Activated CD4-positive, alpha-beta T cell treated with anti-CD3 and anti-CD28 coated beads, Interleukin-2, amount 50 U/mL, for 1 hour (primary cell): Measurements from ENCODE around the gene BTBD7.

Experiments
- DNase-seq: peaks from one replicate; pipeline ENCODE4 v3.0.0-alpha.2; 2020

BTBD7 gene

DNA sequence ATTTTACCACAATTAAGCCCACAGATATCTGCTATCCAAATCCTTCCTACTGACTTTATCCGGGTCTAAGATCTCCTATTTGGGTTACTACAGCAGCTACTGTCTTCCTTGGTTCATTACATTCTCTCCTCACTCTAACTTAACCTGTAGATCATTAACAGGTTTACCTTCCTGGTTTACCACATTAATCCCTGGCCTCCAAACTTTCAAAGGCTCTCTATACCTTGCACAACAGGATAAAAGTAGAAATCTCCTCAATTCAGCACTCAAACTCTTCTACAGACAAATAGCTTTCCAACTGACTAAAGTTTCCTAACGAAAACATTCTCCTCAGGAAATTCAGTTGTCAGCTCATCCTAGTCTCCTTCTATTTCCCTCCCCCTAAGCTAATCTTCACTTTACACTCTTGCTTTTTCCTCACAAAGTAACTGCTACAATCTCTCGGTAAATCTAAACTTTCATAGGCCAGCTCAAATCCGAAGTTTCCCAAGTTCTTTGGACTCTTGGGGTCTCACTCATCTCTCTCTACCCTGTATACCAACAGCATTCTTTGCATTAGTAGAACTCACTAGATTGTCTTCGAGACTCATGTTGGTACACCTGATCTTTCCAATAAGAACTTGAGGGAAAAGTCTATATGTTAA lies 2.7 kb downstream of the BTBD7 start:
- no peak for DNase-seq

GRCh38 chr14:93328546-93328945 lies 4.3 kb downstream of the BTBD7 start:
- no peak for DNase-seq

GRCh38 chr14:93326196-93326595 lies 6.6 kb downstream of the BTBD7 start:
- DNase-seq: no peak

DNA sequence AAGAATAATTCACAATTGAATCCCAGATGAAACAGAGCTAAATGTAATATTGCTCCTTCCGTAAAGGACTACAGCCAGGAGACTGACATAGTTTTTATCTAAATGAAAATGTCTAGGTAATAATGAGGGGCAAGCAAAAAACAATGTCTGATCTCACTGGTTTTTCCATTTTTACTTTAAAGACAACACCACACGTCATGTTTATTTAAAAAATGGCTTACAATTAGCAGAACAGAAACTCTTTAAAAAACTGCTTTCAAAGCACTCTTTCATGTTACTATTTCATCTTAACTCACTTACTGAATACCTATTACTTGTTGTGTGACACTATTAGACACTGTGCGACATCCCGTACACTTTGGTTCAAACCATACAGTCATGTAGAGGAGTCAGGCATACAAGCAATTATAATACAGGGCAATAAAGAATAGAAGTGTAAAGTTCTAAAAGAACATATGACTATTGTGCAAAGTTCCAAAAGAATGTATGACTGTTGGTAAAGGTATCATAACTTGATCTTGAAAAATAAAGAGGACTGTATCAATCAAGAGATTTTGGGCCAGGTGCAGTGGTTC lies 9.1 kb downstream of the BTBD7 start:
- DNase-seq: no peak

- DNase-seq: no peak
Observed at GRCh38 chr14:93322929-93323599, 9.8 kb downstream of the BTBD7 start.

GRCh38 chr14:93320489-93320888 lies 12.3 kb downstream of the BTBD7 start:
- no peak for DNase-seq

DNA sequence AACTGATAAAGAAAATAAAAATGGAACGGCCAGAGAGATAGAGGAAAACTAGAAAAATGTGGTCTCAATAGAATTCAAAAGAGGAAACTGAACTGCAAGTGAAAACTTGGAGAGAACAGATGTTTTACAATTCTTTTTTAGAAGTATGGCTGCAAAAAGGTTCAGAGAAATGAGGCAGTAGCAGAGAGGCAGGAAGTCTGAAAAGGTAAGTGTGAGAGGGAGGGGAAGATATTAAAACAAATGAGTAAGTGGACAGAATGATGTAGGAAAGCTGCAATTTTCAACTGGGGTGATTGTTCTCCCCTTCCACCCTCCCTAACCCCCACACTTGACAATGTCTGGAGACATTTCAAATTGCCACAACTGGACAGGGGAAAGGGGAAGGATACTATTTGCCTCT lies 12.9 kb downstream of the BTBD7 start:
- DNase-seq: no peak

GRCh38 chr14:93319494-93319893 lies 13.3 kb downstream of the BTBD7 start:
- DNase-seq: no peak

GRCh38 chr14:93318927-93319326 lies 13.9 kb downstream of the BTBD7 start:
- no peak for DNase-seq

- DNase-seq: no peak
Observed at GRCh38 chr14:93317875-93318807, 14.7 kb downstream of the BTBD7 start.

GRCh38 chr14:93317210-93317874 lies 15.5 kb downstream of the BTBD7 start:
- no peak for DNase-seq

DNA sequence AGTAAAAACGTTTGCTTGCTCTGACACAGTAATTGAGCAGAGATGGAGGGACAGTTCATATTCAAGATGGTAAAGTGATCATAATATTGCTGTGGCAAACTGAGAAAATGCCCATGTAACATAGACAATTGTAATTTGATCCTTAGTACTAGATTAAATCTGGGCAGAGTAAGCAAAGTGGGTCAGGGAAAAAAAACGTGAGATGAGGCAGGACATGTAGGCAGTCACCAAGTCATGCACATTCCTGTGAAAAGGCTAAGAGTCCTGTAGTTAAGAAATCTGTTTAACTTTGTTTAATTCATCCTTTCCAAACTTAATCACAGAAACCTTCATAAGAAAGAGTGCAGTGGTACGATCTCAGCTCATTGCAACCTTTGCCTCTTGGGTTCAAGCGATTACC lies 16.1 kb downstream of the BTBD7 start:
- no peak for DNase-seq

- no peak for DNase-seq
Observed at GRCh38 chr14:93315575-93315974, 17.3 kb downstream of the BTBD7 start.

GRCh38 chr14:93311082-93311481 lies 21.8 kb downstream of the BTBD7 start:
- DNase-seq: no peak

- DNase-seq: no peak
Observed at GRCh38 chr14:93309427-93309966, 23.3 kb downstream of the BTBD7 start.

DNA sequence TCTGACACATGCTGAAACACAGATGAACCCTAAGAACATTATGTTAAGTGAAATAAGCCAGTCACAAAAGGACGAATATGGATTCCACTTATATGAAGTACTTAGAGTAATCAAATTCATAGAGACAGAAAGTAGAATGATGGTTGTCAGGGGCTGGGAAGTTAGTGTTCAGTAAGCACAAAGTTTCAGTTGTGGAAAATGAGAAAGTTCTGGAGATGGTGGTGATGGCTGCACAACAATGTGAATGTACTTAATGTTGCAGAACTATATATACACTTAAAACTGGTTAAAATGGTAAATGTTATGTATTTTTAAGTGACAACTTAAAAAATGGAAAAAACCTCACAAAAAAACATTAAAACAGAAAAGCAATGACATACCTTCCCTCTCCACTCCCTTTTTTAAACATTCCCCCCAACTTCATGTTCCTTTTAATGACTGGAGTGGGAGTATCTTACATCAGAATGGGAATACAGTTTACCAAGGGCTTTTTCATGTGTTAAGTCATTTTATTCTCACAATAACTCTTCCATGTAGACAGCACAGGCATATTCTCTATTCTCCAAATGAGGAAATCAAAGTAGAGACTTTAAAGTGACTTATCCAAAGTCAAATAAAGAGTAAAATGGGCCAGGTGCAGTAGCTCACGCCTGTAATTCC lies 24.0 kb downstream of the BTBD7 start:
- DNase-seq: no peak

DNA sequence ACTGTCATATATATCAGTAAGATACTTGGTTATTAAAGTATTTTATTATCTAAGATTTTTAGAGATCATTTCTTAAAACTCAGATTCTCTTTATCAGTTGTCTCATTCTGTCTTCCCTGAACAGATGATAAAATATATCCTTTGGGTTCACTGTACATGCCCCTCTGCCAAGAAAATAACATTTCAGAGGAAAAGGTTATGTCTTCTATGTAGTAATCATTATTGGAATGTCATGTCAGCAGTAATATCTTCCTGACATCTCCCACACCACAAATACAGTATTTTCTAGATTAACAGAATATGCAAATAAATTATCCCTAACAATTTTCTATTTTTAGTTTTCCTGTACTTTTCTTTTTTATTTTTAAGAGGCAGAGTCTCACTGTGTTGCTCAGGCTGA lies 26.0 kb downstream of the BTBD7 start:
- no peak for DNase-seq

DNA sequence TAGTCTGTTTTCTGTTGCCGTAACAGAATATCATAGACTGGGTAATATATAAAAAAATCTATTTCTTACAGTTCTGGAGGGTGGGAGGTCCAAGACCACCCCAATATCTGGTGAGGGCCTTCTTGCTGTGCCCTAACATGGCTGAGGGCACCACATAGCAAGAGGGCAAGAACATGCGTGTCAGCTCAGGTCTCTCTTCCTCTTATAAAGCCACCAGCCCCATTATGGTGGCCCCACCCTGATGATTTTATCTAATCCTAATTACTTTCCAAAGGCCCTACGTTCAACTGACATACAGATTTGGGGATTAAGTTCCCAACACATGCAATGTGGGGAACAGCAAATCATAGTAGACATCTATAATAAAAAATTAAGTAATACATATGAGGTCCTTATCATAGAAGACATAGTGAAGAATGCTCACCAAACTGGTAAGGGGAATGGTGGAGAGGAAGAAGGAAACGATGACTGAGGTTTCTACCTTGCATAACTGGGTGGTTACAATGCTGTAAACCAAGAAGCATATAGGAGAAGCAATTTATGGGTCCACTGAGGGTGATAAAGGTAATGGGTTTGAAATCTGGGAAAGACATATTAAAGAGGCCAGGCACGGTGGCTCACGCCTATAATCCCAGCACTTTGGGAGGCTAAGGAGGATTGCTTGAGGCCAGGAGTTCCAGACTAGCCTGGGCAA lies 27.0 kb downstream of the BTBD7 start:
- no peak for DNase-seq

- no peak for DNase-seq
Observed at GRCh38 chr14:93304771-93305170, 28.1 kb downstream of the BTBD7 start.

GRCh38 chr14:93303659-93304058 lies 29.2 kb downstream of the BTBD7 start:
- no peak for DNase-seq
